GM23248 (cell line): ENCODE data around the gene POU2F1.

Experiments
- EZH2 ChIP-seq: fragments of 200-600 bp; sonication (generic); IDR thresholded peaks from 2 replicates; pipeline ENCODE4 v1.6.1; 2018; ENCODE audit warnings: antibody characterized with exemption, mild to moderate bottlenecking; ENCODE audit not compliant: insufficient read depth, poor library complexity, severe bottlenecking
- EZH2phosphoT487 ChIP-seq: fragments of 200-600 bp; sonication (generic); IDR thresholded peaks from 2 replicates; pipeline ENCODE4 v1.6.1; 2018; ENCODE audit warnings: antibody characterized with exemption, moderate library complexity, mild to moderate bottlenecking, low read depth; ENCODE audit not compliant: insufficient read depth

DNA sequence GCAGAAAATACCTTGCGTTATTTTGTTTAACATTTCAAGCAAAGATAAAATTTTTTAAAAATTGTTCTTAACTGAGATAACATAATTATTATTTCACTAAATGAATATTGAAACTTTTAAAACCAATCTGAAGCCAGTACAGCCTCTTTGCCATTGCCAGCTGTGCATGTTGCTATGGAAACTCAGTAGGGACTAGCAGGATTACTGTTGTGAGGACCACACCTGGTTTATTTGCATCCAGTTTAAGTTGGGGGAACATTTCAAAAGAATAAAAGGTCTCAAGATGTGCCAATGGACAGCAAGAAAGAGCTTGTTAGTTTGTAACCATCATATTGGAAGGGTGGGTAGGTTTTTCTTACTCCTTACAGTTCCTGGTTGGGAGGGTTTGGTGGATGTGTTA, 80.7 kb downstream of the POU2F1 start:
- TF ChIP-seq EZH2 (no peak), EZH2phosphoT487 (no peak)
